SK-N-DZ (cell line): ENCODE measurements around the gene MAN1B1.

Experiments
- DNase-seq: peaks from one replicate; pipeline ENCODE4 v3.0.0-alpha.2; 2015; ENCODE audit warnings: low spot score

The MAN1B1 gene

DNA sequence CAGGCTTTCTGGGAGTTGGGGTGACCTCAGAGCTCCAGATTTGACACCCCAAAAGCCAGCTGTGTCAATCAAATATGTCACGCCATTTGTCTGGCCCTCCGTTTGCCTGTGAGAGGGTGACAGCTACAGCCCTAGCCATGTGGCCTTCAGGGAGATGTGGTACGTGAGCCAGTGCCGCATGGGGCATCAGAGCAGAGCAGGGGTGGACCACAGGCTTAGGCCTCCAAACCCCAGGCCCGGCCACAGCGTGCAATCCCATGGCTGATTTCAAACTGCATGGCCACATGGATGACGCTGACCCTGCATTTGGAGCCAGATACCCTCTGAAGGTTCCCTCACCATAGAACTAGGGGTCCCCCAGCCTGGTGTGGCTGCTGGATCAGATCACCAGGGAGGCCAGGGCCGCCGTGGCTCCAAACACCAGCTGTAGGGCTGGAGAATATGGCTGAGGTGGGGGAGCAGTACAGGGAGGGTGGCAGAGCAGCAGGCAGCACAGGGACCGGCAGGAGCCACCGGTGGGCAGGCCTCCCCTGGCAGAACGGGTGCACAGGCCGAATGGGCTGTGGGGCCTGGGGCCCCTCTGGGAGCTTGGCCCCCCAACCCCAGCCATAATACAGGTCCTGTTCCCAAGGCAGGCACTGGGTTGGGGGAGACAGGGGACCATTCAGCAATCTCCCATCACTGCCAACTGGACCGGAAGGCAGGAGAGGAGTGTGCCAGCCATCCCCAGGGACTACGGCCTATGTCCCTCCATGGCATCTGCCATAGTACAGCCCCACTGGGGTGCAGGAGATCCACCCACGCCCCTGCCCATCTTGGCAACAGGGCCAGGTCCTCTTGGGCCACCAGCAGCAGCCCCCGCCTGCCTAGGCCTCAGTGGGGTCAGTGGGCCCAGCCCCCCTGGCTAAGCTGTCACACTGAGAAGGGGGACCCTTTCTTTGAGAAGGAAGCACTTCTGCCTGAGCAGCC is 18.0 kb upstream of the MAN1B1 start:
- no peak for DNase-seq

DNA sequence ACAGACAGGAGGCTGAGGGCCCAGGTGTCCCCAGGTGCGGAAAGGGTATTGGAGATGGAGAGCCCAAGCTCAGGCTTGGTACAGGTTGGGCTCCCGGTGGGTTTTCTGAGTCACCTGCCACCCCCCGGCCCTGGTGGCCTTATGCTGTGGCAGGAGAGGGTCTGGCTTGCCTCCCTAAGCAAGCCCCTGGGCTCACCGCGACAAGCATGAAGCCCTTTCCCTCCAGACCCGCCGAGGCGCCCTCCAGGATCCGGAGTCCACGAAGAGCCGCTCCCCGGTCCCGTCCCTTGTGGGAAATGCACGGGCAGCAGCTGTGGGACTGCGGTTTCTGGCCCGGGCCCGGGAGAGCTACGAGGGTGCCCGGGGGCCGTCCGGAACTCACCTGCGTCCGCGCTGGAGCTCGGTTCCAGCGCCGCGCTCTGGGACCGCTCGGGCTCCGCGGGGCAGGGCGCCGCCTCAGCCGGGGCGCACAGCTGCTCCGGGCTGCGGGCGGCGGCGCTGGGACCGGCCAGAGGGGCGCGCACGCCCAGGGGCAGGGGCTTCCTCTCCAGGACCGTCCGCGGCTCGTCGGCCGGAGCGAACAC is 17.2 kb upstream of the MAN1B1 start:
- DNase-seq = no peak

DNA sequence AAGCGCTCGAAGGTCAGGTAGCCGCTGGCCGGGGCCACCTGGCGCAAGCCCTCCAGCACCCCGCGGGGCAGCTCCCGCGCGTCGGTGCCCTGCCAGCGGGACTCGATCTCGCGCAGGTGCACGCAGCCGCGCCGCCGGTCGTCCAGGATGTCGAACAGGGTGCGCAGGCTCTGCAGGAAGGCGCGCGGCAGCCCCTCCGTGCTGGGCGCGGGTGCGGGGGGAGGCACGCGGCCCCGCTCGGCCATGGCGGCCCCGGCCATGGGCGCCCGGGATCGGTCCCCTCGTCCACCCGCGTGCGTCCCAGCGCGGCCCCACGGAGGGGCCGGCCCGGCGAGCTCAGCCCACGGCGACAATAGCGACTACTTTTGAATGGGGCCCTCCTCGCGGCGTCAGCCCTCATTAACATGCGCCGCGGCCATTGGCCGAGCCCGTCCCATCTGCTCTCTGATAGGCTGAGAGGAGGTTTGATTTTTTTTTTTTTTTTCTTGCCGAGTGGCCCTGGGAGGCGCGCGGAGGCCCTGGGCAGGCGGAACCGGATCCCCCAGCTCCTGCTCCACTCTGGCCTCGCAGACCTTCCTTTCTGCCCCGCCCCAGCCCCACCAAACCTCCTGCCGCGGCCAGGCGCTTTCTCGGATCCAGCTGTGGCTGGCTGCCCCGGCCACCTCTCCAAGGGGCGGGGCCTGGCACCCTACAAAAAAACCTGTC is 16.4 kb upstream of the MAN1B1 start, which contains the start of gene SAPCD2:
Gene SAPCD2, minus strand, starts transcription at position 357 of the 705 bp plus-strand sequence. Its CDS starts 97 bp downstream, at position 260.
- peak; percentile 96 for DNase-seq

DNA sequence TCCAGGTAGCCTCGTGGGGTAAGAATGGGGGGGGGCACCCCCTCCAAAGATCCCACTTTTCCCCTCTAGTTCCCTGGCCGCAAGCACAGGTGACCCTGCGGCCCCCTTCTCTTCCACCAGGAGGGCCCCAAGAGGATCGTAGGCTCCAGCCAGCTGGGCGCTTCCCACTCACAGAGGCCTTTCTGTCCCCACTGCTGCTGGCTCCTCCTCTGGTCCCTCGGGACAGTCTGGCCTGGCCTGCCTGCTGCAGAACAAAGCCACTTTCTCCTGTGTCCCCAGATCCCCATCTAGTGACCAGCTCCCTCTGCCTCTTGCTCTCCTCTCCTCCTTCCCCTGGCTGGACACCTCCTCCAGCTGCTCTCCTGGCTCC is 15.9 kb upstream of the MAN1B1 start:
- peak; percentile 92 for DNase-seq

DNA sequence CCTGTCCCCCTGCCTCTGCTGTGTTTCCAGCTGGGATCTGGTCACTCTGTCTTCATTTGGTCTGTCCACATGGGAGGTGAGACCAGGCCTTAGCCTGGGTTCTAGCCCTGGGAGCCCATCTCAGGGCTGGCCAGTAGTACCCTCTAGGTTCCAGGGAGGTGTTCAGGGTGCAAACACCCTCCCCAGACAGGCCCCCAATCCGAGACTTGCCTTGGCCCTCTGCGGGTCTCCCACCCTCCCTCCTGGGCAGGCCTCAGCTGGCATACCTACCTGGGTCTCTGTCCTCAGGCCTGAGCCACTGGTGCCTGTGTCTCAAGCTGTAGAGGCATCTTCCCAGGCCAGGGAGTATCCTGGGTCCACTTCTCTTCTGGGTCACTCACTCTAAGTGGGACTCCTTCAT is 15.5 kb upstream of the MAN1B1 start:
- DNase-seq = no peak

DNA sequence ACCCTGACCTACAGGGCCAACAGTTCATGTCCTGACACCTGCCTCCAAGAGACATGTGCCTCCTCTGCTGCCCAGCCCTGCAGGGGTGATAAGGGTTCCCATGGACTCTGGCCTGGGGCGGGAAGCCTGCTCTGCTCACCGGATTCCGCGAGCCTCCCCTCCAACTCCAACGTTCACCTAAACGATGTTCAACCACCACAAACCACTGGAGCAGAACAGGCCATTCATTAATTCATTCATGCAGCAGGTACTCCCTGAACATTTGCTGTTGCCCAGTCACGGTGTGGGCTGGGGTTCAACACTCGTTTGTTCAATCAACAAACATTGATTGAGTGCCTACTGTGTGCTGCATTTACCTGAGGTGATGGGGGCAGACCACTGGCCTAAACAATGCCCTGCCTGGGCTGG is 12.8 kb upstream of the MAN1B1 start:
- DNase-seq = no peak

DNA sequence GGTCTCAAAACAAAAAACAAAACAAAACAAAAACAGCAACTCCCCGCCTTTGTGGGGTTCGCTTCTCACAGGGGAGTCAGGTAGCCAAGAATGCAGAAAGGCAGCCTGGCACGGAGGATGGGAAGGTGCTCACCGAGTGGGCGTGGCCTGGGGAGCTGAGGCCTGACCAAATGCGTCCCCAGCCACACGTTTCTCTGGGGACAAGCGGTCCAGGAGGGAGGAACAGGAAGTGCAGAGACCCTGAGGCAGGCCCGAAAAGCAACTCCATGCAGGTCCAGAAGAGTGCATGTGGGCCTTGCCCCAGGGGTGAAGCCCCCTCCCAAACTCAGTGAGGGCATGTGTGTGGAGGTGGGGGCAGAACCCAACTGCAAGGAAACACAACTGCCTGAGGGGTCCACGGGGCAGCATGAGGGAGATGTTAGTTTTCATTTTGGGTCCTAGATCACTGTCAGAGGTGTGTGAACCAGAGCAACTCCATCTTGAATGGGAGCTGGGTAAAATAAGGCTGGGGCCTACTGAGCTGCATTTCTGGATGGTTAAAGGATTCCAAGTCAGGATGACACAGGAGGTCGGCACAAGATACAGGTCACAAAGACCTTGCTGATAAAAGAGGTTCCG is 12.0 kb upstream of the MAN1B1 start:
- DNase-seq = no peak

DNA sequence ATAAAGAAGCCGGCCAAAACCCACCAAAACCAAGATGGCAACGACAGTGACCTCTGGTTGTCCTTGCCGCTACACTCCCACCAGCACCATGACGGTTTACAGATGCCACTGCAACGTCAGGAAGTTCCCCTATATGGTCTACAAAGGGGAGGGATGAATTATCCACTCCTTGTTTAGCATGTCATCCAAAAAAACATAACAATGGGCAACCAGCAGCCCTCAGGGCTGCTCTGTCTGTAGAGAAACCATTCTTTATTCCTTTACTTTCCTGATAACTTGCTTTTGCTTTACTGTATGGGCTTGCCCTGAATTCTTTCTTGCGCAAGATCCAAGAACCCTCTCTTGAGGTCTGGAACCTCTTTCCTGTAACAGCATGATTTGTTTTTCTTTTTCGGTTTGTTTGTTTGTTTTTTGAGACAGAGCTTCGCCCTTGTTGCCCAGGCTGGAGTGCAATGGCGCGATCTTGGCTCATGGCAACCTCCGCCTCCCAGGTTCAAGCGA is 11.5 kb upstream of the MAN1B1 start:
- no peak for DNase-seq

DNA sequence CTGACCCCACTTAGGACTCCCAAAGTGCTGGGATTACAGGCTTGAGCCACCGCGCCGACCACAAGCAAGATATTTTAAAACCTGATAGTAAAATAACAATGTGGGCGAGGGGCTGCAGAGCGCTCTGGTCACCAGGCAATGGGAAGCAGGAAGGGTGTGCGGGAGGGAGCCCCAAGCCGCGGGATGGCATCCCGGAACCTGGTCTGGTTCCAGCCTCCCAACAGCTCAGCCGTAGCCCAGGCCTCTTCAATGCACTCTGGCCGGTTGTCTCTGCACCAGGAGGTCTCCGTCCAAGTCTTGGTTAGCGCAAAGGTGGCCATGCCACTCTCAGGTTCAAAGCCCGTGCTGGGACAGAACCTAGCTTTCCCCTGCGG is 10.2 kb upstream of the MAN1B1 start:
- no peak for DNase-seq

DNA sequence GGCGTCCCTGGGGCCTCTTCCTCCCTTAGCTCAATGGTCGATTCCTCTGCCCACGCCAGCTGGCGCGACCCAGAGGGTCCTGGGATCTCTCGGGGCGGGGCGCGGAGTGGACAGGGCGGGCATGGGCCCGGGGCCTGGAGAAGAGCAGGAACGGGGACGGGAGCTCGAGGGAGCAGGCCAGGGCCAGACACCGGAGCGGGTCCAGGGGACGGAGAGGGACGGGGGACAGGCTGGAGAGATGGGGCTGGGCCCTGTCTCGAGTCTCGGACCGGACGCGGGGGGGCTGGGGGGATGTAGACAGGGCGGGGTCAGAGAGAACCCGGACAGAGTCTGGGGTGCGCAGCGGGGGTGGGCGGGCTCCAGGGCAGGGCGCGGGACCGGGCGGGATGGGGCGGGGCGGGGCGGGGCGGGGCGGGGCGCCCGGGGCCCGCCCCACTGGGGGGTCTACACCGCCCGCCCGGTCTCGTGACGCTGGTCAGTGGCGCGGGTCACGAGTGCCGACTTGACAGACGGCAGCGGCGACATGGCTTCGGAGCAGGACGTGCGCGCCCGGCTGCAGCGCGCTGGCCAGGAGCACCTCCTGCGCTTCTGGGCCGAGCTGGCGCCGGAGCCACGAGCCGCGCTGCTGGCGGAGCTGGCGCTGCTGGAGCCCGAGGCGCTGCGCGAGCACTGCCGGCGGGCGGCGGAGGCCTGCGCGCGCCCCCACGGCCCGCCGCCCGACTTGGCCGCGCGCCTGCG is 9.6 kb upstream of the MAN1B1 start, which contains the start of gene UAP1L1:
Gene UAP1L1, plus strand, starts transcription at position 508 of the 738 bp plus-strand sequence. Its CDS starts 16 bp downstream, at position 524.
- no peak for DNase-seq

DNA sequence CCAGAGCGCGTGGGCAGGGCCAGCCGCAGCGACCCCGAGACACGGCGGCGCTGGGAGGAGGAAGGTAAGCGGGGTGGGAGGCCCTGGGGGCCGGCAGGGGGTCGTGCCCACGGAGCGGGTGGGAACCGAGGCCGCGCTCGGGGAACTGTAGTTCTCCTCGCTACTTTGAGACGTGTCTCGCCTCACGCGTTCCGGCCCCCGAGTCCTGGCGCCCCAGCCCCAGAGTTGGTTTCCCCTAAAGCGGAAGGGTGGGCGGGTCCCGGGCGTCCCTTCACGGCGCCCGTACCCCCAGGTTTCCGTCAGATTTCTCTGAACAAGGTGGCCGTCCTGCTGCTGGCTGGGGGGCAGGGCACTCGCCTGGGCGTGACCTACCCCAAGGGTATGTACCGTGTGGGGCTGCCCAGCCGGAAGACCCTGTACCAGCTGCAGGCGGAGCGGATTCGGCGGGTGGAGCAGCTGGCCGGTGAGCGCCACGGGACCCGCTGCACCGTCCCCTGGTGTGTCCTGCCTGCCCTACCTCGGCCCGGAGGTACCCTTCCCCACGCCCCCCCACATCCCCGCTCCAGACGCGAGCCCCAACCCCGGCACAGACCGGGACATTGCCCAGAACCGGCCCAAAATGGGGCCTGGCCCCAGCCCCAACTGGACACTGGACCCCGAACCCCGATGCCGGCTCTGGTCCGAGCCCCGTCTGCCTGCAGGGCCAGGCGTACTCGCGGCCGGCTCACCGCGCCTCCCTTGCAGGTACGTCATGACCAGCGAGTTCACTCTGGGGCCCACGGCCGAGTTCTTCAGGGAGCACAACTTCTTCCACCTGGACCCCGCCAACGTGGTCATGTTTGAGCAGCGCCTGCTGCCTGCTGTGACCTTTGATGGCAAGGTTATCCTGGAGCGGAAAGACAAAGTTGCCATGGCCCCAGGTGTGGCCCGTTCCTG is 8.8 kb upstream of the MAN1B1 start:
- no peak for DNase-seq

DNA sequence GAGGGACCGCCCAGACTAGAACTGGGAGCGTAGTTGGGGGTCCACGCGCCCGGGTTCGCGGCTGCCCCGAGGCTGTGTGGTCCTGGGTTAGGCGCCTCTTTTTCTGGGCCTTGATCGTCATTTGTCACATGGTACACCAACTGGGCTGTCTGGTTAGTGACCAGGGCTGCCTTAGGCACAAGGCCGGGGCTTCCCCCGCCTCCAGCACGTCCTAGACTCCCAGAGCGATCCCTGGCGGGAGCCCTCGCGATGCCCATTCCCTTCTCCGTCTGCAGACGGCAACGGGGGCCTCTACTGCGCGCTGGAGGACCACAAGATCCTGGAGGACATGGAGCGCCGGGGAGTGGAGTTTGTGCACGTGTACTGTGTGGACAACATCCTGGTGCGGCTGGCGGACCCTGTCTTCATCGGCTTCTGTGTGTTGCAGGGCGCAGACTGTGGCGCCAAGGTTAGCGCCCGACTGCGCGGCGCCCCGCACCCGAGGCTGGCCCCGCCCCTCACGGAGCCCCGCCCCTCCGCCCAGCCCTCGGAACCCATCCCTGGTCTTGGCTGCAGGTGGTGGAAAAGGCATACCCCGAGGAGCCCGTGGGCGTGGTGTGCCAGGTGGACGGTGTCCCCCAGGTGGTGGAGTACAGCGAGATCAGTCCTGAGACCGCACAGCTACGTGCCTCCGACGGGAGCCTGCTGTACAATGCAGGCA is 7.9 kb upstream of the MAN1B1 start:
- no peak for DNase-seq

DNA sequence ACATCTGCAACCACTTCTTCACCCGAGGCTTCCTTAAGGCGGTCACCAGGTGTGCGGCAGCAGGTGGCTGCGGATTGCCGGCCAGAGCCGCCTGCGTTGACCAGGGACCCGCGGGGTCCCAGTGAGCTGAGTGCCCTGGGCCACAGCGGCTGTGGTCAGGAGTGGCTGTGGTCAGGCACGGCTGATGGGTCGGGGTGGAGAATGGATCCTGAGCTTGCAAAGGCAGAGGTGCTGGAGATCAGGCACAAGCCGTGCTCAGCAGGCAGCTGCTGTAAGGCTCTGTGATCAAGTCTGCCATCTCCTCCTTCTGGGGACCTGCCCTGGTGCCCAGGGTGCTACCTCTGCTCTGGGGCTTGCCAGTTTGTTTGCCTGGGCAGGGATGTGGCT is 7.4 kb upstream of the MAN1B1 start:
- DNase-seq = no peak

DNA sequence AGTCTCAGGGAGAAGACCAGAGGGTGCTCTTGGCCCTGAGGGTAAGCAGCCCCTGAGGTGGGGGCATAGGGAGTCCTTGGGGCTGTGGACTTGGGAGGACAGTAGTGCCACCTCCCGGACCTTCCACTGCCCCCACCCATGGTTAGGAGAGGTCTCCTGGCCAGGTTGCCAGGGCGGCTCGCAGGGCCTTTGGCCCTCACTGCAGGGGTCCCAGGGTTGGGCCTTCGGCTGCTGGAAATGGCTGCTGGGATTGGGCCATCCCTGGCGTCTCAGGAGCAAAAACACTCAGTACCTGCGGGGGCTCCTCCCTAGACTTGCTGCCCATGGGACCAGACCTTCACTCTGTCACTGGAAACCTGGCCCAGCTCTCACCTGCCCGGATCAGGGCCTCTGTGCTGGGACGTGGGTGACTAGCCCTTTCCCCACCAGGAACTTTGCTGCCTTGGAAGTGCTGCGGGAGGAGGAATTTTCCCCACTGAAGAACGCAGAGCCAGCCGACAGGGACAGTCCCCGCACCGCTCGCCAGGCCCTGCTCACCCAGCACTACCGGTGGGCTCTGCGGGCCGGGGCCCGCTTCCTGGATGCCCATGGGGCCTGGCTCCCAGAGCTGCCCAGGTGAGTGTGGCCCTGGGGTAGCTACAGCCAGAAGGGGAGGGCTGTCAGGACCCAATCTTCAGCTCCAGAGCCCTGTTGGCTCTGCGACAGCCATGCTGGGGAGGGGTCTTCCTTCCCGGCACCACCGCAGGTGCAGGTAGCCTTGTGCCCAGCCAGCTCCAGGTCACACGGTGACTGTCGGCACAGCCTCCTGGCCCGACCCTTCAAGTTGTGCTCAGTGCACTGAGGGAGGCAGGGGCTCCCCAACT is 6.3 kb upstream of the MAN1B1 start:
- no peak for DNase-seq

DNA sequence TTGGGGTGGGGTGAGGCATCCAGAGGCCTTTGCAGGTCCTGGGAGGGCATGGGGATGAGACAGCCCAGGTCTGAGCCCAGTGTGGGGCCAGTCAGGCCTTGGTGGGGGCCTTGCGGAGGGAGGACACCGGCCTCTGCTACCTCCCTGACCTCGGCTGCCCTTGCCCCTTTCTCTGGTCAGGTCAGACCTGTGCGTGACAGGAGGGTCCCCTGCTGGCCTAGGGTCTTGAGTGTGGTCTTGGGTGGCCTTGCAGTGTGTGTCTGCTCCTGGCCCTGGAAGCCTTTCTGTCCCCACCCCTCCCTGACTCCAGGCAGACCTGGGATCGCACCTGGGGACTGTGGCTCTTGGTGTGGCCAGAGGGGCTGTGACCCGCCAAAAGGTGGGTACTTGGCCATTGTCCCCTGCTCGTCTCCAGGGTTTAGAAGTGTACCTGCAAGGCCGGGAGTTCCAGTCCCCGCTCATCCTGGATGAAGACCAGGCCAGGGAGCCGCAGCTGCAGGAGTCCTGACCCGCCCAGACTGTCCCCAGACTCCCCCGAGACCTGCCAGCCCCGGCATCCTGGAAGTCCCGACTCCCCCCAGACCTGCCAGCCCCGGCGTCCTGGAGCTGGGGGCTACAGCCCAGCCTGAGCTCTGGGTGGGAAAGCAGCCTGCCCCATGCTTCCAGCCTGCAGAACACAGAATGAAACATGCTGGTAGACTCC is 4.4 kb upstream of the MAN1B1 start:
- DNase-seq = no peak

DNA sequence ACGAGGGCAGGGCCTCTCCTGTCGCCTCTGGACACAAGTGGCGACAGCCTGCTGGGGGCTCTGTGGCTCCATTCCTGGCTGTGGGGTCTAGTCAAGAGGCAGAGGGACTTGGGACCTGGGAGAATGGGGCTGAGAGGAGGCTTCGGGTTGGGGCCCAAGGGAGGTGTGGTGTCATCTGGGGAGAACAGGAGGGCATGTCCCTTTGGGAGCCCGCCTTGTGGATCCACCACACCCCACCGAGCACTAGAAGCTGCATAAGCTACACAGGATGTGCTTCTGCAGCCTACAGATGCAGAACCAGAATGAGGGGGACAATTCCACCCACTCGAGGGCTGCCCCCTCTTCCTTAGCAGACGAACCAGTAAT is 3.9 kb upstream of the MAN1B1 start:
- DNase-seq = no peak

DNA sequence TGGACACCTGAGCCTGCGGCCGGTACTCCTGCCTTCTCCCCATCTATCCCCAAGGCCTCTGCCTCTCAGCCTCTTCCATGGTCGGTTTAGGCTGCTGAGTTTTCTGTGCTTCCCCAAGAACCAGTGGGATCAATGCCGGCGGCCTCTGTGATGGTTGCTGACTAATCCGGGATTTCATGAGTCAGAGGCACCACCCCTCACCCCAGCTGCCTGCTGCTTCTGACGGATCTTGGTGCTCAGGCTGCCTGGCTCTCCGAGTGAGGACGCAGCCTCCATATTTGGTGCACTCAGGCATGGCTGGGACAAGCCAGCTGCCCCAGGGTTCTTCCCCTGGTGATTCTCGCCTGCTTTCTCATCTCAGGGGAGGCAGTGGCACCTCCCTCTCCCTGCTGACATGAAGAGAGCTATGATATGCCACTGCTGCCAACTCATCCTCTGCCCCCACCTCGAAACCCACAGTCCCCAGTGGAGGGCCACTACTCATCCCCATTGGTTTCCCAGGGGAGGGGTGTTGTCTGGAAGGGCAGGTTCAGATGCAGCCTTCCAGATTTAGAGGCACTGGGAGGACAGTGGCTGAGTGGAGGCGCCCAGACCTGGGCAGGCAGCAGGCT is 3.3 kb upstream of the MAN1B1 start:
- no peak for DNase-seq
